Heart left ventricle (tissue), 13 donors: ENCODE data around the gene IL1RAP.

ENCODE experiments used
- CTCF ChIP-seq, 12 donors: fragments of 200-600 bp; sonication (generic) in 4 of 12; IDR thresholded peaks; one replicate each; pipeline versions ENCODE4 v1.5.0 to v1.8.0; 2018 to 2022; ENCODE audit warnings: antibody characterized with exemption in 12 of 12, mild to moderate bottlenecking in 5 of 12
- POLR2A ChIP-seq, 2 donors: fragments of 450-650 bp; IDR thresholded peaks; one replicate each; pipeline ENCODE4 v1.6.1; 2017; ENCODE audit warnings: antibody characterized with exemption in 2 of 2, mild to moderate bottlenecking in 2 of 2, moderate library complexity in 2 of 2
- donor health status: ischemic (EF 13 %, LVEDD 7.1; RV severe dilation, severe dysfunction).
- donor health status: DM: no; HTN: yes; CAD: no.
- donor health status: DM: no; HTN: no; CAD: no.
- donor health status: ischemic (EF 25% LVEDD 6.9; RV normal size, moderate dysfunction).
- donor health status: ischemic (EF 25% LVEDD 5.7; RV mildly dilated, moderate dysfunction).
- donor health status: ischemic (EF 35%, LVEDD 5.7; RV mildly dilated, moderate dysfunction).
- donor health status: nonischemic (EF 11% LVEDD 7.7; RV severe dilation, severe dysfunction).
- donor health status: DM: yes; HTN: yes; CAD: no.
- donor health status: PGD.
- donor health status: ischemic (EF 29% LVEDD 5.4; RV normal size, mild dysfunction).
- donor health status: nonischemic (EF 23%, LVEDD 6.1; RV moderate dilation, normal function).

- TF ChIP-seq CTCF (IDR thresholded peaks at IDR 0.05), result no peak
- TF ChIP-seq POLR2A (IDR thresholded peaks at IDR 0.05), result no peak
Observed at GRCh38 chr3:190541008-190541407, 27.1 kb downstream of the IL1RAP start.
